Measurements from ENCODE around the gene UBE3A.
"Not testable (repeated sequence)": the region's sequence is repeated elsewhere in the genome, so short reads cannot be mapped to it uniquely, and the experiment has no call there.

UBE3A gene

GRCh38 chr15:25465835-25466234 lies 27.0 kb upstream of the UBE3A start:
- H3K27ac ChIP-seq (ENCODE audit: insufficient read depth, low read length, poor library complexity, severe bottlenecking), result no peak overlapping the region
- H3K4me1 ChIP-seq (ENCODE audit: control insufficient read depth, insufficient read depth, low read length, poor library complexity, severe bottlenecking), result no peaks in the 10 kb centered on the region
- no peaks in the 10 kb centered on the region for H3K9me3 ChIP-seq (ENCODE audit: control insufficient read depth, low read length)
- H3K36me3 ChIP-seq (ENCODE audit: control insufficient read depth, insufficient read depth, low read length), result no peaks in the 10 kb centered on the region
- no peak overlapping the region for H3K4me3 ChIP-seq (ENCODE audit: insufficient read depth, low read depth, low read length, poor library complexity, severe bottlenecking)
- H3K27me3 ChIP-seq (replicated peaks; ENCODE audit: control insufficient read depth, insufficient read depth, low read length, poor library complexity, severe bottlenecking), result no peaks in the 10 kb centered on the region
- DNase-seq, result no peak

- H3K36me3 ChIP-seq (ENCODE audit: control insufficient read depth, insufficient read depth, low read length), result no peaks in the 10 kb centered on the region
- H3K27ac ChIP-seq (ENCODE audit: insufficient read depth, low read length, poor library complexity, severe bottlenecking), result no peak overlapping the region
- DNase-seq, result no peak
- no peak overlapping the region for H3K4me3 ChIP-seq (ENCODE audit: insufficient read depth, low read depth, low read length, poor library complexity, severe bottlenecking)
- no peaks in the 10 kb centered on the region for H3K4me1 ChIP-seq (ENCODE audit: control insufficient read depth, insufficient read depth, low read length, poor library complexity, severe bottlenecking)
- H3K27me3 ChIP-seq (replicated peaks; ENCODE audit: control insufficient read depth, insufficient read depth, low read length, poor library complexity, severe bottlenecking), result no peaks in the 10 kb centered on the region
- H3K9me3 ChIP-seq (ENCODE audit: control insufficient read depth, low read length), result no peaks in the 10 kb centered on the region
Observed at GRCh38 chr15:25464784-25465183, 26.0 kb upstream of the UBE3A start.

- no peak overlapping the region for H3K4me3 ChIP-seq (ENCODE audit: insufficient read depth, low read depth, low read length, poor library complexity, severe bottlenecking)
- H3K36me3 ChIP-seq (ENCODE audit: control insufficient read depth, insufficient read depth, low read length), result no peaks in the 10 kb centered on the region
- no peaks in the 10 kb centered on the region for H3K4me1 ChIP-seq (ENCODE audit: control insufficient read depth, insufficient read depth, low read length, poor library complexity, severe bottlenecking)
- H3K27me3 ChIP-seq (replicated peaks; ENCODE audit: control insufficient read depth, insufficient read depth, low read length, poor library complexity, severe bottlenecking), result no peaks in the 10 kb centered on the region
- H3K9me3 ChIP-seq (ENCODE audit: control insufficient read depth, low read length), result no peaks in the 10 kb centered on the region
- no peak overlapping the region for H3K27ac ChIP-seq (ENCODE audit: insufficient read depth, low read length, poor library complexity, severe bottlenecking)
- DNase-seq, result no peak
Observed at GRCh38 chr15:25464383-25464782, 25.6 kb upstream of the UBE3A start.

GRCh38 chr15:25456196-25456595 lies 17.4 kb upstream of the UBE3A start:
- Histone ChIP-seq H3K27ac (ENCODE audit: insufficient read depth, low read length, poor library complexity, severe bottlenecking) (no peak overlapping the region), H3K27me3 (replicated peaks; ENCODE audit: control insufficient read depth, insufficient read depth, low read length, poor library complexity, severe bottlenecking) (no peaks in the 10 kb centered on the region), H3K4me3 (ENCODE audit: insufficient read depth, low read depth, low read length, poor library complexity, severe bottlenecking) (no peak overlapping the region), H3K4me1 (ENCODE audit: control insufficient read depth, insufficient read depth, low read length, poor library complexity, severe bottlenecking) (no peaks in the 10 kb centered on the region), H3K9me3 (ENCODE audit: control insufficient read depth, low read length) (peaks cover 2% of the 10 kb centered on the region), H3K36me3 (ENCODE audit: control insufficient read depth, insufficient read depth, low read length) (no peaks in the 10 kb centered on the region)
- no peak for DNase-seq

GRCh38 chr15:25455226-25455625 lies 16.4 kb upstream of the UBE3A start:
- no peaks in the 10 kb centered on the region for H3K36me3 ChIP-seq (ENCODE audit: control insufficient read depth, insufficient read depth, low read length)
- H3K4me1 ChIP-seq (ENCODE audit: control insufficient read depth, insufficient read depth, low read length, poor library complexity, severe bottlenecking), result no peaks in the 10 kb centered on the region
- DNase-seq, result no peak
- H3K9me3 ChIP-seq (ENCODE audit: control insufficient read depth, low read length), result peaks cover 4% of the 10 kb centered on the region
- H3K27ac ChIP-seq (ENCODE audit: insufficient read depth, low read length, poor library complexity, severe bottlenecking), result no peak overlapping the region
- no peaks in the 10 kb centered on the region for H3K27me3 ChIP-seq (replicated peaks; ENCODE audit: control insufficient read depth, insufficient read depth, low read length, poor library complexity, severe bottlenecking)
- no peak overlapping the region for H3K4me3 ChIP-seq (ENCODE audit: insufficient read depth, low read depth, low read length, poor library complexity, severe bottlenecking)

GRCh38 chr15:25454771-25455170 lies 15.9 kb upstream of the UBE3A start:
- no peak overlapping the region for H3K4me3 ChIP-seq (ENCODE audit: insufficient read depth, low read depth, low read length, poor library complexity, severe bottlenecking)
- H3K9me3 ChIP-seq (ENCODE audit: control insufficient read depth, low read length), result peaks cover 4% of the 10 kb centered on the region
- H3K4me1 ChIP-seq (ENCODE audit: control insufficient read depth, insufficient read depth, low read length, poor library complexity, severe bottlenecking), result no peaks in the 10 kb centered on the region
- no peak overlapping the region for H3K27ac ChIP-seq (ENCODE audit: insufficient read depth, low read length, poor library complexity, severe bottlenecking)
- H3K36me3 ChIP-seq (ENCODE audit: control insufficient read depth, insufficient read depth, low read length), result no peaks in the 10 kb centered on the region
- no peaks in the 10 kb centered on the region for H3K27me3 ChIP-seq (replicated peaks; ENCODE audit: control insufficient read depth, insufficient read depth, low read length, poor library complexity, severe bottlenecking)
- DNase-seq, result no peak

GRCh38 chr15:25453246-25453645 lies 14.4 kb upstream of the UBE3A start:
- not testable (repeated sequence) for H3K27ac ChIP-seq (ENCODE audit: insufficient read depth, low read length, poor library complexity, severe bottlenecking); H3K9me3 ChIP-seq (ENCODE audit: control insufficient read depth, low read length); H3K27me3 ChIP-seq (replicated peaks; ENCODE audit: control insufficient read depth, insufficient read depth, low read length, poor library complexity, severe bottlenecking); H3K36me3 ChIP-seq (ENCODE audit: control insufficient read depth, insufficient read depth, low read length); H3K4me3 ChIP-seq (ENCODE audit: insufficient read depth, low read depth, low read length, poor library complexity, severe bottlenecking); DNase-seq; H3K4me1 ChIP-seq (ENCODE audit: control insufficient read depth, insufficient read depth, low read length, poor library complexity, severe bottlenecking)

GRCh38 chr15:25451501-25451900 lies 12.7 kb upstream of the UBE3A start:
- DNase-seq, result no peak
- Histone ChIP-seq H3K27me3 (replicated peaks; ENCODE audit: control insufficient read depth, insufficient read depth, low read length, poor library complexity, severe bottlenecking) (no peaks in the 10 kb centered on the region), H3K4me3 (ENCODE audit: insufficient read depth, low read depth, low read length, poor library complexity, severe bottlenecking) (no peak overlapping the region), H3K36me3 (ENCODE audit: control insufficient read depth, insufficient read depth, low read length) (no peaks in the 10 kb centered on the region), H3K27ac (ENCODE audit: insufficient read depth, low read length, poor library complexity, severe bottlenecking) (no peak overlapping the region), H3K9me3 (ENCODE audit: control insufficient read depth, low read length) (peaks cover 4% of the 10 kb centered on the region), H3K4me1 (ENCODE audit: control insufficient read depth, insufficient read depth, low read length, poor library complexity, severe bottlenecking) (no peaks in the 10 kb centered on the region)

GRCh38 chr15:25450163-25450562 lies 11.3 kb upstream of the UBE3A start:
- Histone ChIP-seq H3K27ac (ENCODE audit: insufficient read depth, low read length, poor library complexity, severe bottlenecking) (no peak overlapping the region), H3K36me3 (ENCODE audit: control insufficient read depth, insufficient read depth, low read length) (no peaks in the 10 kb centered on the region), H3K27me3 (replicated peaks; ENCODE audit: control insufficient read depth, insufficient read depth, low read length, poor library complexity, severe bottlenecking) (no peaks in the 10 kb centered on the region)

GRCh38 chr15:25446076-25446475 lies 7.3 kb upstream of the UBE3A start:
- Histone ChIP-seq H3K27me3 (replicated peaks; ENCODE audit: control insufficient read depth, insufficient read depth, low read length, poor library complexity, severe bottlenecking) (no peaks in the 10 kb centered on the region), H3K36me3 (ENCODE audit: control insufficient read depth, insufficient read depth, low read length) (no peaks in the 10 kb centered on the region), H3K9me3 (ENCODE audit: control insufficient read depth, low read length) (peaks cover 1% of the 10 kb centered on the region), H3K4me3 (ENCODE audit: insufficient read depth, low read depth, low read length, poor library complexity, severe bottlenecking) (no peak overlapping the region), H3K27ac (ENCODE audit: insufficient read depth, low read length, poor library complexity, severe bottlenecking) (no peak overlapping the region), H3K4me1 (ENCODE audit: control insufficient read depth, insufficient read depth, low read length, poor library complexity, severe bottlenecking) (no peaks in the 10 kb centered on the region)
- no peak for DNase-seq

More at GRCh38 chr15:25450163-25450562, 11.3 kb upstream of the UBE3A start:
- no peak overlapping the region for H3K4me3 ChIP-seq (ENCODE audit: insufficient read depth, low read depth, low read length, poor library complexity, severe bottlenecking)
- no peaks in the 10 kb centered on the region for H3K4me1 ChIP-seq (ENCODE audit: control insufficient read depth, insufficient read depth, low read length, poor library complexity, severe bottlenecking)
- peaks cover 4% of the 10 kb centered on the region for H3K9me3 ChIP-seq (ENCODE audit: control insufficient read depth, low read length)
- DNase-seq, result no peak

- Histone ChIP-seq H3K4me3 (ENCODE audit: insufficient read depth, low read depth, low read length, poor library complexity, severe bottlenecking) (no peak overlapping the region), H3K27me3 (replicated peaks; ENCODE audit: control insufficient read depth, insufficient read depth, low read length, poor library complexity, severe bottlenecking) (no peaks in the 10 kb centered on the region), H3K27ac (ENCODE audit: insufficient read depth, low read length, poor library complexity, severe bottlenecking) (no peak overlapping the region), H3K4me1 (ENCODE audit: control insufficient read depth, insufficient read depth, low read length, poor library complexity, severe bottlenecking) (no peaks in the 10 kb centered on the region), H3K36me3 (ENCODE audit: control insufficient read depth, insufficient read depth, low read length) (no peaks in the 10 kb centered on the region), H3K9me3 (ENCODE audit: control insufficient read depth, low read length) (no peaks in the 10 kb centered on the region)
- DNase-seq, result no peak
Observed at GRCh38 chr15:25445412-25445811, 6.6 kb upstream of the UBE3A start.
